ENCODE measurements around the gene NTRK2. TPM values are rescaled to one million over a fixed set of nuclear protein-coding genes. Genes with fewer than 3 reads are reported as not detected.

NTRK2 gene
- total and polyA plus RNA-seq, 10 of the 15 experiments (the other 5 are each of a cell fraction or from before 2014, with no cell fraction given), result 0.42 to 4.6 (median 0.65) TPM

GRCh38 chr9:84804951-84805694, 135.6 kb downstream of the NTRK2 start:
- TF ChIP-seq TAF1 (IDR thresholded peaks at IDR 0.05; ENCODE audit: borderline replicate concordance, low read depth, low read length), result no peak
- TF ChIP-seq, protein P1, sequence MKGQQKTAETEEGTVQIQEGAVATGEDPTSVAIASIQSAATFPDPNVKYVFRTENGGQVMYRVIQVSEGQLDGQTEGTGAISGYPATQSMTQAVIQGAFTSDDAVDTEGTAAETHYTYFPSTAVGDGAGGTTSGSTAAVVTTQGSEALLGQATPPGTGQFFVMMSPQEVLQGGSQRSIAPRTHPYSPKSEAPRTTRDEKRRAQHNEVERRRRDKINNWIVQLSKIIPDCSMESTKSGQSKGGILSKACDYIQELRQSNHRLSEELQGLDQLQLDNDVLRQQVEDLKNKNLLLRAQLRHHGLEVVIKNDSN (IDR thresholded peaks at IDR 0.05; ENCODE audit: borderline replicate concordance, extremely low read length, insufficient read depth, low read depth, low read length), result no peak
- TF ChIP-seq RAD21 (IDR thresholded peaks at IDR 0.05; ENCODE audit: insufficient read depth, low read depth, low read length), result no peak
- no peak for TF ChIP-seq ZNF207 (IDR thresholded peaks at IDR 0.05; ENCODE audit: borderline replicate concordance)
- no peak for TF ChIP-seq HDGF (IDR thresholded peaks at IDR 0.05)
- no peak for TF ChIP-seq BHLHE40 (IDR thresholded peaks at IDR 0.05; ENCODE audit: borderline replicate concordance in 1 of 2, low read depth in 2 of 2, low read length in 1 of 2)
- TF ChIP-seq FOXM1 (IDR thresholded peaks at IDR 0.05; ENCODE audit: low read depth, low read length), result no peak
- TF ChIP-seq, protein P2, sequence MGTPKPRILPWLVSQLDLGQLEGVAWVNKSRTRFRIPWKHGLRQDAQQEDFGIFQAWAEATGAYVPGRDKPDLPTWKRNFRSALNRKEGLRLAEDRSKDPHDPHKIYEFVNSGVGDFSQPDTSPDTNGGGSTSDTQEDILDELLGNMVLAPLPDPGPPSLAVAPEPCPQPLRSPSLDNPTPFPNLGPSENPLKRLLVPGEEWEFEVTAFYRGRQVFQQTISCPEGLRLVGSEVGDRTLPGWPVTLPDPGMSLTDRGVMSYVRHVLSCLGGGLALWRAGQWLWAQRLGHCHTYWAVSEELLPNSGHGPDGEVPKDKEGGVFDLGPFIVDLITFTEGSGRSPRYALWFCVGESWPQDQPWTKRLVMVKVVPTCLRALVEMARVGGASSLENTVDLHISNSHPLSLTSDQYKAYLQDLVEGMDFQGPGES (IDR thresholded peaks at IDR 0.05), result no peak
- TF ChIP-seq NBN (IDR thresholded peaks at IDR 0.05), result no peak
- no peak for TF ChIP-seq STAT1 (conservative IDR thresholded peaks at IDR 0.05)
- no peak for TF ChIP-seq IRF4 (IDR thresholded peaks at IDR 0.05; ENCODE audit: low read depth, low read length)
- TF ChIP-seq DPF2 (IDR thresholded peaks at IDR 0.05), result no peak
- no peak for TF ChIP-seq KLF5 (IDR thresholded peaks at IDR 0.05; ENCODE audit: partially characterized antibody)
- TF ChIP-seq POLR2AphosphoS5 (IDR thresholded peaks at IDR 0.05; ENCODE audit: low read length), result no peak
- no peak for TF ChIP-seq LARP7 (IDR thresholded peaks at IDR 0.05)
- TF ChIP-seq MYB (IDR thresholded peaks at IDR 0.05; ENCODE audit: borderline replicate concordance, low read depth, low read length), result no peak
- TF ChIP-seq IKZF2 (IDR thresholded peaks at IDR 0.05), result no peak
- TF ChIP-seq SMARCA5 (IDR thresholded peaks at IDR 0.05), result no peak
- H2AFZ ChIP-seq (ENCODE audit: control insufficient read depth, low read depth, low read length), result no peak overlapping the region
- FAIRE-seq, result no peak
- H3K27ac ChIP-seq (ENCODE audit: control insufficient read depth, insufficient read depth), result no peak overlapping the region
- no peaks in the 10 kb centered on the region for H4K20me1 ChIP-seq (ENCODE audit: control insufficient read depth, insufficient read depth)
- SMC1A ChIA-PET (ENCODE audit: uncharacterized antibody, unreplicated experiment), result interaction anchor here (0.8 to 2.1 kb wide), 3 partner anchors 13 to 70 kb away, joined by 3 to 7 read pairs (median 3); no protein-coding TSS in a partner anchor
- H3K9me3 ChIP-seq (replicated peaks; ENCODE audit: control insufficient read depth, insufficient read depth, low read length), result no peaks in the 10 kb centered on the region
- DNase-seq (ENCODE audit: low read depth, low spot score), result no peak
- no peak overlapping the region for H3K4me2 ChIP-seq (ENCODE audit: control insufficient read depth, insufficient read depth)
- H3K4me1 ChIP-seq (ENCODE audit: control insufficient read depth, insufficient read depth, low read length), result no peaks in the 10 kb centered on the region
- no peaks in the 10 kb centered on the region for H3K27me3 ChIP-seq (replicated peaks in 1 of 2; ENCODE audit: control insufficient read depth in 2 of 2, insufficient read depth in 2 of 2, low read length in 1 of 2)
- RAD21 ChIA-PET (ENCODE audit: unreplicated experiment), result no interaction called here
- BruUV-seq (replicated peaks), result no TSS peak
- in situ Hi-C loops (cut with MboI), result no loop called here
- H3K4me3 ChIP-seq, result no peak overlapping the region
- ATAC-seq, result no peak
- no peaks in the 10 kb centered on the region for H3K79me2 ChIP-seq (ENCODE audit: control insufficient read depth, insufficient read depth, low read length)
- CTCF ChIA-PET, result interaction anchor here (0.6 to 1.7 kb wide), 2 partner anchors 12 to 23 kb away, joined by 3 read pairs; no protein-coding TSS in a partner anchor
- no peak overlapping the region for H3K9ac ChIP-seq (ENCODE audit: control insufficient read depth, insufficient read depth, low read length)
- no peaks in the 10 kb centered on the region for H3K36me3 ChIP-seq (ENCODE audit: control insufficient read depth in 2 of 2, insufficient read depth in 2 of 2, low read length in 1 of 2)
- intact Hi-C loops (cut with micrococcal nuclease; ENCODE audit: unreplicated experiment), result no loop called here
- WGBS (ENCODE audit: insufficient coverage, insufficient replicate concordance, low lambda C conversion rate, missing lambda C conversion rate), result 24% methylated on average over 5 of the region's 5 CpGs
- POLR2A ChIA-PET, result no interaction called here
